ENCODE measurements around the gene ITCH.
"Not testable (repeated sequence)": the region's sequence is repeated elsewhere in the genome, so short reads cannot be mapped to it uniquely, and the experiment has no call there.

ITCH gene

GRCh38 chr20:34514897-34515483, 151.9 kb downstream of the ITCH start:
- DNase-seq, result peak in 1 of 2 donors; percentile 42

- peak; percentile 28 to 42 for DNase-seq
These were observed 152.6 kb downstream of the ITCH start for GRCh38 chr20:34515484-34516246.

- DNase-seq, result peak; percentile 76 to 89
These were observed 153.4 kb downstream of the ITCH start, which contains the start of gene DYNLRB1 for GRCh38 chr20:34516247-34517113. Gene DYNLRB1 (plus strand): TSS chr20:34516422. CDS start chr20:34516459, 37 bp downstream.

- no peak for DNase-seq
These were observed 154.0 kb downstream of the ITCH start for GRCh38 chr20:34517114-34517505.

- not testable (repeated sequence) for DNase-seq
These were observed 155.8 kb downstream of the ITCH start for GRCh38 chr20:34518863-34519262.

- DNase-seq, result not testable (repeated sequence)
These were observed 156.8 kb downstream of the ITCH start for GRCh38 chr20:34519841-34520240.

- DNase-seq, result peak in 1 of 2 donors; percentile 34
These were observed 160.1 kb downstream of the ITCH start for GRCh38 chr20:34522969-34523871.

- no peak for DNase-seq
These were observed 161.4 kb downstream of the ITCH start for GRCh38 chr20:34524426-34524825.

GRCh38 chr20:34525342-34525708, 162.3 kb downstream of the ITCH start:
- no peak for DNase-seq

GRCh38 chr20:34525709-34526416, 162.8 kb downstream of the ITCH start:
- no peak for DNase-seq

- no peak for DNase-seq
These were observed 163.4 kb downstream of the ITCH start for GRCh38 chr20:34526466-34526865.

GRCh38 chr20:34527016-34527415, 163.9 kb downstream of the ITCH start:
- DNase-seq, result no peak

- DNase-seq, result no peak
These were observed 165.8 kb downstream of the ITCH start for GRCh38 chr20:34528921-34529297.

- DNase-seq, result no peak
These were observed 166.7 kb downstream of the ITCH start for GRCh38 chr20:34529742-34530141.

GRCh38 chr20:34530342-34530741, 167.3 kb downstream of the ITCH start:
- DNase-seq, result no peak

- DNase-seq, result no peak
These were observed 168.7 kb downstream of the ITCH start for GRCh38 chr20:34531608-34532265.

GRCh38 chr20:34532320-34532719, 169.2 kb downstream of the ITCH start:
- DNase-seq, result no peak

- no peak for DNase-seq
These were observed 169.7 kb downstream of the ITCH start for GRCh38 chr20:34532756-34533155.

- DNase-seq, result no peak
These were observed 171.5 kb downstream of the ITCH start for GRCh38 chr20:34534391-34535165.

GRCh38 chr20:34535301-34535840, 172.3 kb downstream of the ITCH start:
- DNase-seq, result no peak
